H1 (cell line): Measurements from ENCODE around the gene AGRP. TPM values are rescaled to one million over a fixed set of nuclear protein-coding genes. Genes with fewer than 3 reads are reported as not detected.

ENCODE experiments used
- ASH2L ChIP-seq: fragments of 200-600, 300-600 bp; sonication (generic); IDR thresholded peaks from one replicate; pipeline ENCODE4 v1.7.1; 2017; ENCODE audit warnings: low read length
- BCL11A ChIP-seq, 2 experiments: IDR thresholded peaks; one replicate each; pipeline ENCODE4 v1.6.1; 2011; ENCODE audit warnings: low read depth in 2 of 2, low read length in 2 of 2, mild to moderate bottlenecking in 2 of 2
- CTCF ChIP-seq, 3 experiments: IDR thresholded peaks; 1 replicate in 2 of 3; 2 replicates in 1 of 3; pipeline versions ENCODE4 v1.5.1 to v1.6.1; 2011; ENCODE audit warnings: low read length in 3 of 3, mild to moderate bottlenecking in 3 of 3, inconsistent platforms in 2 of 3, low read depth in 1 of 3, moderate library complexity in 1 of 3; ENCODE audit not compliant: insufficient read depth in 1 of 3; ENCODE audit errors: control extremely low read depth in 1 of 3
- SRF ChIP-seq: IDR thresholded peaks from 2 replicates; pipeline ENCODE4 v1.6.1; 2011; ENCODE audit warnings: mild to moderate bottlenecking, low read depth, low read length, moderate library complexity
- ZNF274 ChIP-seq: IDR thresholded peaks from 2 replicates; pipeline ENCODE4 v1.7.0; 2012; ENCODE audit warnings: low read length, borderline replicate concordance; ENCODE audit errors: extremely low read depth
- polyA plus RNA-seq, 7 experiments: library from polyadenylated mRNA; depleted of rRNA in 3 of 7; stranded (reverse) in 5 of 7; unstranded in 2 of 7; fragments of >200 nt in 5 of 7; fragments of 200-250 nt in 2 of 7; gene quantifications; 1 replicate in 5 of 7; 2 replicates in 1 of 7; 4 replicates in 1 of 7; pipeline versions ENCODE4 v1.2.1 to v1.2.3, GENCODE V29; 2011 to 2013; ENCODE audit warnings: missing spikeins in 2 of 7, mixed read lengths in 2 of 7
- total RNA-seq: library from RNA; stranded (reverse); fragmentation: NEBNext Ultra II Directional; extraction: Animal tissue kit (Norgen Biotek cat#: 25700); gene quantifications from 2 replicates; pipeline ENCODE4 v1.2.1, GENCODE V29; 2021
- TF ChIP-seq, protein P1 (sequence below): fragments of 300-600 bp; sonication (generic); IDR thresholded peaks from 2 replicates; pipeline ENCODE4 v1.7.1; 2012; ENCODE audit warnings: low read length, moderate library complexity, mild to moderate bottlenecking, inconsistent platforms; ENCODE audit not compliant: insufficient replicate concordance

The AGRP gene
- total and polyA plus RNA-seq, 2 of the 8 experiments (the other 6 are each of a cell fraction or from before 2014, with no cell fraction given), result not detected

GRCh38 chr16:67504031-67505021 lies 21.0 kb upstream of the AGRP start (continued):
- TF ChIP-seq, protein P1, sequence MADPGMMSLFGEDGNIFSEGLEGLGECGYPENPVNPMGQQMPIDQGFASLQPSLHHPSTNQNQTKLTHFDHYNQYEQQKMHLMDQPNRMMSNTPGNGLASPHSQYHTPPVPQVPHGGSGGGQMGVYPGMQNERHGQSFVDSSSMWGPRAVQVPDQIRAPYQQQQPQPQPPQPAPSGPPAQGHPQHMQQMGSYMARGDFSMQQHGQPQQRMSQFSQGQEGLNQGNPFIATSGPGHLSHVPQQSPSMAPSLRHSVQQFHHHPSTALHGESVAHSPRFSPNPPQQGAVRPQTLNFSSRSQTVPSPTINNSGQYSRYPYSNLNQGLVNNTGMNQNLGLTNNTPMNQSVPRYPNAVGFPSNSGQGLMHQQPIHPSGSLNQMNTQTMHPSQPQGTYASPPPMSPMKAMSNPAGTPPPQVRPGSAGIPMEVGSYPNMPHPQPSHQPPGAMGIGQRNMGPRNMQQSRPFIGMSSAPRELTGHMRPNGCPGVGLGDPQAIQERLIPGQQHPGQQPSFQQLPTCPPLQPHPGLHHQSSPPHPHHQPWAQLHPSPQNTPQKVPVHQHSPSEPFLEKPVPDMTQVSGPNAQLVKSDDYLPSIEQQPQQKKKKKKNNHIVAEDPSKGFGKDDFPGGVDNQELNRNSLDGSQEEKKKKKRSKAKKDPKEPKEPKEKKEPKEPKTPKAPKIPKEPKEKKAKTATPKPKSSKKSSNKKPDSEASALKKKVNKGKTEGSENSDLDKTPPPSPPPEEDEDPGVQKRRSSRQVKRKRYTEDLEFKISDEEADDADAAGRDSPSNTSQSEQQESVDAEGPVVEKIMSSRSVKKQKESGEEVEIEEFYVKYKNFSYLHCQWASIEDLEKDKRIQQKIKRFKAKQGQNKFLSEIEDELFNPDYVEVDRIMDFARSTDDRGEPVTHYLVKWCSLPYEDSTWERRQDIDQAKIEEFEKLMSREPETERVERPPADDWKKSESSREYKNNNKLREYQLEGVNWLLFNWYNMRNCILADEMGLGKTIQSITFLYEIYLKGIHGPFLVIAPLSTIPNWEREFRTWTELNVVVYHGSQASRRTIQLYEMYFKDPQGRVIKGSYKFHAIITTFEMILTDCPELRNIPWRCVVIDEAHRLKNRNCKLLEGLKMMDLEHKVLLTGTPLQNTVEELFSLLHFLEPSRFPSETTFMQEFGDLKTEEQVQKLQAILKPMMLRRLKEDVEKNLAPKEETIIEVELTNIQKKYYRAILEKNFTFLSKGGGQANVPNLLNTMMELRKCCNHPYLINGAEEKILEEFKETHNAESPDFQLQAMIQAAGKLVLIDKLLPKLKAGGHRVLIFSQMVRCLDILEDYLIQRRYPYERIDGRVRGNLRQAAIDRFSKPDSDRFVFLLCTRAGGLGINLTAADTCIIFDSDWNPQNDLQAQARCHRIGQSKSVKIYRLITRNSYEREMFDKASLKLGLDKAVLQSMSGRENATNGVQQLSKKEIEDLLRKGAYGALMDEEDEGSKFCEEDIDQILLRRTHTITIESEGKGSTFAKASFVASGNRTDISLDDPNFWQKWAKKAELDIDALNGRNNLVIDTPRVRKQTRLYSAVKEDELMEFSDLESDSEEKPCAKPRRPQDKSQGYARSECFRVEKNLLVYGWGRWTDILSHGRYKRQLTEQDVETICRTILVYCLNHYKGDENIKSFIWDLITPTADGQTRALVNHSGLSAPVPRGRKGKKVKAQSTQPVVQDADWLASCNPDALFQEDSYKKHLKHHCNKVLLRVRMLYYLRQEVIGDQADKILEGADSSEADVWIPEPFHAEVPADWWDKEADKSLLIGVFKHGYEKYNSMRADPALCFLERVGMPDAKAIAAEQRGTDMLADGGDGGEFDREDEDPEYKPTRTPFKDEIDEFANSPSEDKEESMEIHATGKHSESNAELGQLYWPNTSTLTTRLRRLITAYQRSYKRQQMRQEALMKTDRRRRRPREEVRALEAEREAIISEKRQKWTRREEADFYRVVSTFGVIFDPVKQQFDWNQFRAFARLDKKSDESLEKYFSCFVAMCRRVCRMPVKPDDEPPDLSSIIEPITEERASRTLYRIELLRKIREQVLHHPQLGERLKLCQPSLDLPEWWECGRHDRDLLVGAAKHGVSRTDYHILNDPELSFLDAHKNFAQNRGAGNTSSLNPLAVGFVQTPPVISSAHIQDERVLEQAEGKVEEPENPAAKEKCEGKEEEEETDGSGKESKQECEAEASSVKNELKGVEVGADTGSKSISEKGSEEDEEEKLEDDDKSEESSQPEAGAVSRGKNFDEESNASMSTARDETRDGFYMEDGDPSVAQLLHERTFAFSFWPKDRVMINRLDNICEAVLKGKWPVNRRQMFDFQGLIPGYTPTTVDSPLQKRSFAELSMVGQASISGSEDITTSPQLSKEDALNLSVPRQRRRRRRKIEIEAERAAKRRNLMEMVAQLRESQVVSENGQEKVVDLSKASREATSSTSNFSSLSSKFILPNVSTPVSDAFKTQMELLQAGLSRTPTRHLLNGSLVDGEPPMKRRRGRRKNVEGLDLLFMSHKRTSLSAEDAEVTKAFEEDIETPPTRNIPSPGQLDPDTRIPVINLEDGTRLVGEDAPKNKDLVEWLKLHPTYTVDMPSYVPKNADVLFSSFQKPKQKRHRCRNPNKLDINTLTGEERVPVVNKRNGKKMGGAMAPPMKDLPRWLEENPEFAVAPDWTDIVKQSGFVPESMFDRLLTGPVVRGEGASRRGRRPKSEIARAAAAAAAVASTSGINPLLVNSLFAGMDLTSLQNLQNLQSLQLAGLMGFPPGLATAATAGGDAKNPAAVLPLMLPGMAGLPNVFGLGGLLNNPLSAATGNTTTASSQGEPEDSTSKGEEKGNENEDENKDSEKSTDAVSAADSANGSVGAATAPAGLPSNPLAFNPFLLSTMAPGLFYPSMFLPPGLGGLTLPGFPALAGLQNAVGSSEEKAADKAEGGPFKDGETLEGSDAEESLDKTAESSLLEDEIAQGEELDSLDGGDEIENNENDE, result no peak
- TF ChIP-seq SRF (no peak), BCL11A (IDR thresholded peaks at IDR 0.05; ENCODE audit: low read depth in 2 of 2, low read length in 2 of 2) (no peak), CTCF (IDR thresholded peaks at IDR 0.05; ENCODE audit: control extremely low read depth in 1 of 3, insufficient read depth in 1 of 3, low read depth in 1 of 3, low read length in 3 of 3) (no peak), ZNF274 (no peak), ASH2L (no peak)
